Spleen (tissue), 11 donors: ENCODE results near the gene SRD5A1. TPM values are rescaled to one million over a fixed set of nuclear protein-coding genes. Genes with fewer than 3 reads are reported as not detected.
A peak's percentile ranks its signal among the peaks of the same experiment; 100 is the strongest.

ENCODE experiments used
- DNase-seq: peaks from one replicate; pipeline ENCODE4 v3.0.0-alpha.2; 2020
- H3K27ac ChIP-seq, 8 donors: fragments of 200-600 bp; sonication (generic) in 7 of 8; 1 replicate in 4 of 8; 2 replicates in 4 of 8; pipeline versions ENCODE4 v1.5.0 to v1.8.0; 2016 to 2021; ENCODE audit warnings: inconsistent platforms in 4 of 8, mild to moderate bottlenecking in 4 of 8, moderate library complexity in 1 of 8
- H3K27me3 ChIP-seq, 7 donors: fragments of 200-600 bp; sonication (generic) in 6 of 7; replicated peaks in 1 of 7; 1 replicate in 4 of 7; 2 replicates in 3 of 7; pipeline versions ENCODE4 v1.5.0 to v1.8.0; 2016 to 2021; ENCODE audit warnings: inconsistent platforms in 3 of 7, mild to moderate bottlenecking in 1 of 7
- H3K36me3 ChIP-seq, 6 donors: fragments of 200-600 bp; sonication (generic) in 5 of 6; 1 replicate in 4 of 6; 2 replicates in 2 of 6; pipeline versions ENCODE4 v1.5.0 to v1.8.0; 2016 to 2021; ENCODE audit warnings: inconsistent platforms in 2 of 6
- H3K4me1 ChIP-seq, 6 donors: fragments of 200-600 bp; sonication (generic) in 5 of 6; 1 replicate in 3 of 6; 2 replicates in 3 of 6; pipeline versions ENCODE4 v1.5.0 to v1.8.0; 2016 to 2021; ENCODE audit warnings: inconsistent platforms in 3 of 6
- H3K4me3 ChIP-seq, 8 donors: fragments of 200-600 bp; sonication (generic) in 7 of 8; 1 replicate in 4 of 8; 2 replicates in 4 of 8; pipeline versions ENCODE4 v1.5.0 to v1.8.0; 2016 to 2021; ENCODE audit warnings: inconsistent platforms in 4 of 8, mild to moderate bottlenecking in 4 of 8, moderate library complexity in 2 of 8
- H3K9me3 ChIP-seq, 8 donors: fragments of 200-600 bp; sonication (generic) in 7 of 8; 1 replicate in 4 of 8; 2 replicates in 4 of 8; pipeline versions ENCODE4 v1.5.0 to v1.8.0; 2016 to 2021; ENCODE audit warnings: inconsistent platforms in 4 of 8
- POLR2A ChIP-seq, 3 donors: fragments of 450-650 bp; IDR thresholded peaks; one replicate each; pipeline ENCODE4 v1.5.1; 2017; ENCODE audit warnings: antibody characterized with exemption in 3 of 3, mild to moderate bottlenecking in 1 of 3
- POLR2AphosphoS5 ChIP-seq, 3 donors: sonication (generic); formaldehyde crosslinking; IDR thresholded peaks; one replicate each; pipeline ENCODE4 v1.5.1; 2017; ENCODE audit warnings: antibody characterized with exemption in 3 of 3
- WGBS, 5 donors: extraction: QIAGEN DNeasy Blood & Tissue Kit in 3 of 5; methylation state at CpG; one replicate each; pipeline versions ENCODE4 v1.1.5 to v1.1.7; 2013 to 2018; 5-methylcytosine and 5-hydroxymethylcytosine counted together
- intact Hi-C: fragments of 100-400 bp; cut with DNase I; formaldehyde crosslinking; loops from one replicate; pipeline ENCODE4 v1.15.0; 2023; ENCODE audit warnings: low total_unique reads
- polyA plus RNA-seq, 3 donors: library from polyadenylated mRNA; stranded (reverse); fragments of 200-250 nt; gene quantifications; one replicate each; pipeline ENCODE4 v1.2.1, GENCODE V29; 2013
- total RNA-seq, 7 donors: library from RNA; depleted of rRNA in 3 of 7; stranded (reverse); fragments of >200 nt in 3 of 7; fragmentation: NEBNext Ultra II Directional in 4 of 7; extraction: Animal tissue kit (Norgen Biotek cat#: 25700) in 4 of 7; gene quantifications; one replicate each; pipeline versions ENCODE4 v1.1.0 to v1.2.1, GENCODE V29; 2016 to 2021
- TF ChIP-seq, protein P1 (sequence below), 11 experiments: fragments of 200-600 bp in 7 of 11; fragments of 450-650 bp in 4 of 11; sonication (generic) in 4 of 11; IDR thresholded peaks in 8 of 11; conservative IDR thresholded peaks in 3 of 11; 1 replicate in 7 of 11; 2 replicates in 4 of 11; pipeline versions ENCODE4 v1.4.0 to v1.8.0; 2016 to 2021; ENCODE audit warnings: antibody characterized with exemption in 11 of 11, inconsistent platforms in 4 of 11, mild to moderate bottlenecking in 1 of 11
- donor health status: healthy with polysubstance abuse.
- donor health status: DM: no; HTN: no; CAD: no; lungs with moderate emphysema.
- donor health status: DM: no; HTN: no; CAD: no.
- donor health status: Bipolar disorder and iron deficiency.
- donor health status: healthy.
- donor health status: DM: no; HTN: no; CAD: no.
- donor health status: DM: yes; HTN: yes; CAD: no.

The SRD5A1 gene
- total and polyA plus RNA-seq, 10 donors: 2.5 to 9.3 (median 5.7) TPM

GRCh38 chr5:6598351-6598900 lies 34.8 kb upstream of the SRD5A1 start:
- H3K27me3 ChIP-seq: no peaks in the 10 kb centered on the region
- no peak overlapping the region for H3K4me3 ChIP-seq
- H3K9me3 ChIP-seq: no peaks in the 10 kb centered on the region
- H3K27ac ChIP-seq: no peak overlapping the region
- no peak for DNase-seq
- peaks cover 0 to 84% (median 73%) of the 10 kb centered on the region in 6 donors for H3K36me3 ChIP-seq
- no peaks in the 10 kb centered on the region for H3K4me1 ChIP-seq
- no peak for TF ChIP-seq POLR2AphosphoS5 (IDR thresholded peaks at IDR 0.05)
- no peak for TF ChIP-seq POLR2A (IDR thresholded peaks at IDR 0.05)
- TF ChIP-seq, protein P1, sequence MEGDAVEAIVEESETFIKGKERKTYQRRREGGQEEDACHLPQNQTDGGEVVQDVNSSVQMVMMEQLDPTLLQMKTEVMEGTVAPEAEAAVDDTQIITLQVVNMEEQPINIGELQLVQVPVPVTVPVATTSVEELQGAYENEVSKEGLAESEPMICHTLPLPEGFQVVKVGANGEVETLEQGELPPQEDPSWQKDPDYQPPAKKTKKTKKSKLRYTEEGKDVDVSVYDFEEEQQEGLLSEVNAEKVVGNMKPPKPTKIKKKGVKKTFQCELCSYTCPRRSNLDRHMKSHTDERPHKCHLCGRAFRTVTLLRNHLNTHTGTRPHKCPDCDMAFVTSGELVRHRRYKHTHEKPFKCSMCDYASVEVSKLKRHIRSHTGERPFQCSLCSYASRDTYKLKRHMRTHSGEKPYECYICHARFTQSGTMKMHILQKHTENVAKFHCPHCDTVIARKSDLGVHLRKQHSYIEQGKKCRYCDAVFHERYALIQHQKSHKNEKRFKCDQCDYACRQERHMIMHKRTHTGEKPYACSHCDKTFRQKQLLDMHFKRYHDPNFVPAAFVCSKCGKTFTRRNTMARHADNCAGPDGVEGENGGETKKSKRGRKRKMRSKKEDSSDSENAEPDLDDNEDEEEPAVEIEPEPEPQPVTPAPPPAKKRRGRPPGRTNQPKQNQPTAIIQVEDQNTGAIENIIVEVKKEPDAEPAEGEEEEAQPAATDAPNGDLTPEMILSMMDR (IDR thresholded peaks at IDR 0.05 in 8 of 11, conservative IDR thresholded peaks at IDR 0.05 in 3 of 11): no peak
- intact Hi-C loops: no loop called here
- WGBS, 5 donors: 80 to 87% (median 86%) methylated on average over 13 to 14 of the region's 14 CpGs

DNA sequence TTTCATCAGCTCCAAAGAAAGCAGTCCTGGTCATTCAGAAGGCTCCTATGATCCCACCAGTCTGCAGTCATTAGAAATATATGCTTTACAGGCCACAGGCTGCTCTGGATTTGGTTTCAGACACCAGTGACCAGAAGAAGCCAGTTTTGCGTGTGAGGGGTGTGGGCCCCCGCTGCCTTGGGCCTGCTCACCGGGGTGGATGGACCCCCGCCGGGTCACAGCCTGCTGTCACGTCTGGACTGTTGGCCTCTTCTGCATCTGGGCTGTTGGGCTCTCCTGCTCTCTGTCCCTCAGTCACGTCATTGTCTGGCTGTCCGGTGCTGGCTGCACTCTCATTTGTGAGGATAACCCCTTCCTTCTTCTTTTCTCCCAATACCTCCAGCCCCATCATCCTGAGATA lies 33.5 kb upstream of the SRD5A1 start:
- no peak for DNase-seq
- 91 to 98% (median 93%) methylated on average over 8 of the region's 8 CpGs for WGBS, 5 donors
- intact Hi-C loops: no loop called here
- Histone ChIP-seq H3K27ac (no peak overlapping the region), H3K27me3 (no peaks in the 10 kb centered on the region), H3K4me1 (no peaks in the 10 kb centered on the region), H3K36me3 (peaks cover 3 to 97% (median 86%) of the 10 kb centered on the region in 6 donors), H3K9me3 (no peaks in the 10 kb centered on the region), H3K4me3 (no peak overlapping the region)
- TF ChIP-seq, protein P1 (IDR thresholded peaks at IDR 0.05 in 8 of 11, conservative IDR thresholded peaks at IDR 0.05 in 3 of 11): no peak

GRCh38 chr5:6601271-6601670 lies 32.0 kb upstream of the SRD5A1 start:
- WGBS, 5 donors: 93 to 99% (median 93%) methylated on average over 11 of the region's 11 CpGs
- peaks cover 6 to 100% (median 98%) of the 10 kb centered on the region in 6 donors for H3K36me3 ChIP-seq
- no peak for DNase-seq
- H3K4me1 ChIP-seq: no peaks in the 10 kb centered on the region
- H3K27me3 ChIP-seq: no peaks in the 10 kb centered on the region
- H3K9me3 ChIP-seq: no peaks in the 10 kb centered on the region
- TF ChIP-seq, protein P1 (IDR thresholded peaks at IDR 0.05 in 8 of 11, conservative IDR thresholded peaks at IDR 0.05 in 3 of 11): no peak
- TF ChIP-seq POLR2A (IDR thresholded peaks at IDR 0.05): no peak
- TF ChIP-seq POLR2AphosphoS5 (IDR thresholded peaks at IDR 0.05): peak in 1 of 3 donors; percentile 32
- no peak overlapping the region for H3K27ac ChIP-seq
- no peak overlapping the region for H3K4me3 ChIP-seq
- intact Hi-C loops: no loop called here

DNA sequence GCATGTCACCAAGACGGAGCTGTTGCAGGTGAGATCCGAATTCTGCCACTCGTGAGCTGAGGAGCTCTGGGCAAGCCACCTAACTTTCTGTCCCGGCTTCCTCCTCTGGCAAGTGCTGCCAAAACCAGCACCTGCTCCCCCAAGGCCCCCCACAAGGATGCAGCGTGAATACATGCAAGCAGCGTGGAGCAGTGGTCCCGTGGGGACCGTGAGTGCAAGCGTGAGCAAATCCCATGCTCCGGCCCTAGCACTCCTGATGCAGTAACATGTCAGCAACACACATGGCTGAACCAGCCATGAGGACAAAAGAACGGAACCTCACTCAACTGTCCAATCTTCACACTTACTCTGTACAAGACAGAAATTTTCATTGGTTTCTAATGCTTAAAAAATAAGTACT lies 31.4 kb upstream of the SRD5A1 start:
- no peaks in the 10 kb centered on the region for H3K9me3 ChIP-seq
- peaks cover 6 to 100% (median 98%) of the 10 kb centered on the region in 6 donors for H3K36me3 ChIP-seq
- TF ChIP-seq POLR2AphosphoS5 (IDR thresholded peaks at IDR 0.05): peak in 1 of 3 donors; percentile 31
- TF ChIP-seq, protein P1 (IDR thresholded peaks at IDR 0.05 in 8 of 11, conservative IDR thresholded peaks at IDR 0.05 in 3 of 11): no peak
- no peak for TF ChIP-seq POLR2A (IDR thresholded peaks at IDR 0.05)
- DNase-seq: no peak
- no peaks in the 10 kb centered on the region for H3K27me3 ChIP-seq
- intact Hi-C loops: no loop called here
- no peak overlapping the region for H3K4me3 ChIP-seq
- no peak overlapping the region for H3K27ac ChIP-seq
- no peaks in the 10 kb centered on the region for H3K4me1 ChIP-seq
- WGBS, 5 donors: 95 to 96% (median 96%) methylated on average over 11 of the region's 11 CpGs
